AG08396 (cell line): ENCODE results near the gene TLE4.
"Not testable (repeated sequence)": the region's sequence is repeated elsewhere in the genome, so short reads cannot be mapped to it uniquely, and the experiment has no call there.

Experiments used
- DNase-seq: peaks from one replicate; pipeline ENCODE4 v3.0.0; 2012; ENCODE audit warnings: low spot score, mixed read lengths

TLE4 gene

DNA sequence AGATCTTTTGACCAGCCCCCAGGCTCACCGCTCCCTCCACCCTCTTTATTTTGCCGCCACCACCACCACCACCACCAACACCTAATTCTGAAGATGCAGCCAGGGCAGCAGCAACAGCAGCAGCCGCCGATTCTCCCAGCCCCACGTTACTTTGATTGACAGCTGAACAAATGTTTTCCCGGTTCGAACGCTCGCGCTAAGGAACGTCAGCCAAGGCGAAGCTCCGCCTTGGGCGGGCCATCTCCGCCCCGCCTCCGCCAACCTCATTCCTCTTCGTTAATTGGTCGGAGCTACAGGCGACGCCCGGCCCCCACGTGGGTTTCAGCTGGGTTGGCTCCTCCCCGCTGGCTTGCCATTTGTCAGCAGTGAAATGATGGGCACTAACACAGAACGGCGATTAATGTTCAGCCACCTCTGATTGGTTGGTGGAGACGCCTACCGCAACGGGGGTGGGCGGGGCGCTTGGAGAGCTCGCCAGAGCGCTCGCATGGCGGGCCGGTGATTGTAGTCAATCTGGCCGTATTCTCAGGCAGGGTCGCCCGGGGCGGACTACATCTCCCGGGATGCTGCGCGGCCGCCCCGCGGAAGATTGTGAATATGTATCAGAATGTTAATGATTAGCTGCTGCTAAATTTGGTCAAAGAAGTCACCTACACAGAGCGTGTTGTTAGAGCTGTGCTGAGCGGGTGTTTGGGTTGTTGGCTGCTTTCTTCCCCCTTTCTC is at the start of gene TLE4:
TSS of gene TLE4 (plus strand) at position 657 of the 723 bp plus-strand sequence. CDS start 826 bp downstream, outside the sequence.
- peak; percentile 97 for DNase-seq

DNA sequence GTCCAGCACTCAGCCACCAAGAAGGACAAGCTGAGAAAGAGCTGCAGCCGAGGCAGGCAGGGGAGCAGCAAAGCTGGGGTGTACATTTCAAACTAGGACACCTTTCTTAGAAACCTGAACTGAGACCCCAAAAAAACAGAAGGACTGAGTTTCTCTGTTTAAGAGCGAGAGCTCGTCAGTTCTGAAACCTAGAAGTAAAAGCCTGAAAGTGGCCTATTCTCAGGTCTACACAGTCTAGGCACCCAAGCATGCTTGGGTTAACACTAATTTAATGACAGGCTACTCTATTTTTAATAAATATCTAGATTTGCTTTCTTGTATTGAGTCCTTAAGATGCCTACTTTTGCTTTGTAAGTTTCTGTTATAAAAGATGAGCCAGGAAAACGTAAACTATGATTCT is 49.0 kb upstream of the TLE4 start:
- no peak for DNase-seq

DNA sequence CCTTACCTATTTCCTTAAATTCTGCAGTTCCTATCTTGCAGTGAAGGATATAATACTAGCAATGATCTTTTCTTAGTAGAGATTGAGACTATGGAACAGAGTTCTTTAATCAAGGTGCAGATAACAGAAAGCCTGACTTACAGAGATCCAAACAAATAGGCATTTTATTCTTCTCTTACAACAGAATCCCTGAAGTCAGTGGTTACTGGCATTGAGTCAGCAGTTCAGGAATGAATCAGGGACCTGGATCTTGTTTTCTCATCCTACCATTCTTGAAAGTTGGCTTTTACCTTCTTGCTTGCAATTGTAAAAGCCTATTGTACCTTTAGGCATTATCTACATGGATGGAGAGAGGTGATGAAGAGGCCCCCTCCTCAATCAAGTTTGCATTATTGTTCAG is 47.5 kb upstream of the TLE4 start:
- no peak for DNase-seq

DNA sequence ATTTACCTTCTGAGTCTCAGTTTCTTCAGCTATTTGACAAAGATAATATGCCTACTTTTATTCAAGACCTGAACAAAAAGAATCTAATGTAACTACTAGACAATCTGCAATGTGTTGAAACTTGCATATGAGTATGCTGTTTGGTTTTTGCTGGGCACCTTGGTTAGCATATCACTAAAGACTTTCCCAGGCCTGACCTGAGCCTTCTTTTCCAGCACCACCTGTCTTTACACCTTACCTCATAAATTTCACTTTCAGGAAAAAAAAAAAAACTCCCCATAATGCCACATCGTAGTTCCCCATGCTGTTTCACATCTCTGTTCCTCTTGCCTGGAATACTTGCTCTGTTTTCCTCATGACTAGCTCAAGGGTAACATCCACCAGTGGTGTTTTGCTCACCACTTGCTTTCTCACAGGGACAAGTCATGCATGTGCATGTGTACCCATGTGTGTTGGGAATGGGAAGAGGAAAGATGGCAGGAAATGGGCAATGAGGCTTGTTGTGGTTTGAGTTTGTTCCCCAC is 45.6 kb upstream of the TLE4 start:
- no peak for DNase-seq

DNA sequence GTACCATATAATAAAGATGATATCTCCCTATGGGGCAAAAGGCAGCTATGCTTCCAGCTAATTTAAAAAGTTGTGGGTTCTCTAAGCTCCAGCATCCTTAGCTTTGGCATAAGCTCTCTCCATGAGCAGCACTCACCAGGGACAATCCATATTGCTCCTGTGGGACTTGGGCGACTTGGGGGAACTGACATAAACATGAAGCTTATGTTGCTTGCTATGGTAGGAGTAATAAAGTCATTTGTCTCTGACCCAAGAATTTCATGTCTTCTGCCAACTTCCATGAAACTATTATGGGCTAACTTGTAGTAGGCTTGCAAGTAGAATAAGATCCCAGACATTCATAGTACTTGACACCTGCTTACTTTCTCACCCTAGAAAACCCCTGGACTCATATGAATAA is 36.2 kb upstream of the TLE4 start:
- DNase-seq = no peak

DNA sequence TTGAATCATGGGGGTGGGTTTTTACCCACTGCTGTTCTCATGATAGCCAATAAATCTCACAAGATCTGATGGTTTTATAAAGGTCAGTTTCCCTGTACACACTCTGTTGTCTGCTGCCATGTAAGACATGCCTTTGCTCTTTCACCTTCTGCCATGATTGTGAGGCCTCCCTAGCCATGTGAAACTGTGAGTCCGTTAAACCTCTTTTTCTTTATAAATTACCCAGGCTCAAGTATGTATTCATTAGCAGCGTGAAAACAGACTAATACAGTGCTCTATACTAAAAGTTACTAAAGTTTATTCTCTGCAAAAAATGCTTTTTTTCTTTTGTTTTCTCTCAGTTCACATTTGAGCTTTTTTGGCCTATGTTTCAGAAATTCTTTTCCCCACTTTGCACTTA is 33.9 kb upstream of the TLE4 start:
- DNase-seq = no peak

DNA sequence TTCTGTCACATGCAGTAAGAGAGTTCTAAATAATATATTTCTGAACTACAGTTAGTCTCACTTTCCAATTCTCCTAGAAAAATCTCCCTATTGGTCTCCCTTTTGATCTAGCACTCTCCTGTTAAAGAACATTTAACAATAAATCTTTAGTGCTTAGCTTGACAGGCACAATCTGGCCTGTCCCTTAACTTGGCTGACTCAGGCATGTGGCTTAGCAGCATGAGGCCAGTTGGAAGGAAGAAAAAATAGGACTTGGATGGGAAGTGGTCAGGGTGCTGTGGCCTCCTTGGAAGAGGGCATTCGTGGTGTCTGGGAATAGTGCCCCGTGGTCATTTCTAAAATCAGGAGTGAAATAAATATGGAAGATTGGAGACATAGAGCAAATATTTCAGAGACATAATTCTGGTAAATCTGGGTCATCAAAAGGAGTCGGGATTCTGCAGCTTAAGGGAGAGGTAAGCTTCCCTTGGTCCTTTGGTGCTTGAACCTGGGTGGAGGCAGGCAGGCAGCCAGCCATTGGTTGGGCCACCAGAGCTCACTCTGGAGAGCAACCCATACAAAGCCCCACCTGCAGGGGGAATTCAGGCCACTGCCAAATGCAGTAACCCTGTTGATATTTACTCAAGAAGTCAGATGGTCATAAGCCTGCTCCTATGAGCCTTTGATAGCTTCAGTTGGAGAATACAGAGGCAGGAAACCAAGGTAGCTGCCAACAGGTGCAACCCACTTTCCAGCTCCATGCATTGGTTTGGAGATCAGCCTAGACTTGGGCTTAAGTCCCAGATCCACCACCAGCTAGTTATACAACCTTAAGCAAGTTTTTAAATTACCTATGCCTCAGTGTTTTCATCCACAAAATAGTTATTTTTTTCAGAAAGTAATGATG is 28.8 kb upstream of the TLE4 start:
- DNase-seq = no peak

DNA sequence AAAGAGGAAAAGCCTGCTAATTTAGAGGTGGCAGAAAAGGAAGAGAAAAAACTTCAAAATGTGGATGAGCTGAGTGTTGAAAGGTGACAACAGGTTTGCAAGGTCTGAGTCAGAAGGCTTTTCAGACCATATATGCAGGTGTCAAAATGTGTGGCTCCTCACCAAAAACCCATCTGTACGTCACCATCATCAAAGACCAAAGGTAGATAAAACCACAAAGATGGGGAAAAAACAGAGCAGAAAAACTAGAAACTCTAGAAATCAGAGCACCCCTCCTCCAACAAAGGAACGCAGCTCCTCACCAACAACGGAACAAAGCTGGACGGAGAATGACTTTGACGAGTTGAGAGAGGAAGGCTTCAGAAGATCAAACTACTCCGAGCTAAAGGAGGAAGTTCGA is 27.4 kb upstream of the TLE4 start:
- not testable (repeated sequence) for DNase-seq

DNA sequence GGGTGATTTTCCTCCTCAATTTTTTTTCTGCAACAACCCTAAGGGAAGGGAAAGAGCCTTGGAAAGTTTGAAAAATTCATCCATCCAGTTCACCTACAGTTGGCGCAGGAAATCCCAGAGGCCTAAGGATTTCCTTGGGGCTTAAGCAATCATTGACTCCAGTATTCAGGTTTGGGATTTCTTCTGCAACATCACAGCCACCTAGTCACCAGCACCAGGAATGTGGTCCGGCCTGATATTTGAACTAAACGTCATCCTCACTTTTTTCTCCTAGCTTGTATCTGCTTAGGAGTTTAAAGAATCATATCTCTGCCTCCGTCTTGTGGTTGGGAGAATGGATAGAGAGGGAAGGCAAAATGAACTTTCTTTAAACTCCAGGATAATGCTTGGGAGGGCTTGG is 20.2 kb upstream of the TLE4 start:
- DNase-seq = no peak

DNA sequence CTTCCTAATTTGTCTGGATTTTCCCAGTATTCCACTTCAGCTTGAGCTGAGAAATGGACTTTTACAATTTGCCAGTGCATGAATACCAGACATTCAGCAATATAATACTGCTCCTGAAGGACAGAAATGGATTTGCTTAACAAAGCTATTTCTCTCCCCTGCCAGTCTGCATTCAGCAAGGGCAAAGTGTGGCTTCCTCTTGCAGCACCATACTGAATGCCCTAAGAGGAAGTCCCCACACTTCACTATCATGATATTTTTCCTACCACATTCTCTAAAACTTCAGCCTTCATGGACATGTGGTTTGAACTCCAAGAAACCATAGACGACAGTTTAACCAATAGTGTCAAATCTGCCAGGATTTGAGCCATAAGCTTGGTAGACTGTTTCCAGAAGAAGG is 19.8 kb upstream of the TLE4 start:
- DNase-seq = no peak

DNA sequence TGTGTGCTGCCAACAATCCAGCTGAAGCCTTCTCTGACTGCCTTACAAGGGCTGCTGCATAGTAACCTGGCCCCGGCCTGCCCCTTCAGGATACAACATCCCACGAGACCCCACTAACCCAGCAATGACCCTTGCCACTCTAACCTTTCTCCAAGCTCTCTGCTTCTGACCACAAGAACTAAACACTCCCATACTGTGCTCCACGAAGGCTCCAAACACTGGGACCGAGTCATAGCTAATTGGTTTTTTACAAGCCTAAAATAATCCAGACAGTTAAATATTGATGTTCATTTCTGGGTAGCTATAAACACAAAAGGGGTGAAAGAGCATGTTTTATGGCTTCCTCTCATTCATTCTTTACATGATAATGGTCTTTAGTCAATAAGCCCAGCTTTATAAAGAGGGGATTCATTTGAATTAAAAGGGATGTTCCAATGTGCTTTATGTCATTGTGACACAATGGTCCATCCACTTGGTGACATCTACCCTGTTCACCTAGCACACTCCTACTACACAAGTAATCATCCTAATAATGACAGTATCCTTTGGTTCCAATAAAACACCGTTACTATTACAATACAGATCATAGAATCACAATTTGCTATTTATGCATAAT is 16.2 kb upstream of the TLE4 start:
- no peak for DNase-seq

DNA sequence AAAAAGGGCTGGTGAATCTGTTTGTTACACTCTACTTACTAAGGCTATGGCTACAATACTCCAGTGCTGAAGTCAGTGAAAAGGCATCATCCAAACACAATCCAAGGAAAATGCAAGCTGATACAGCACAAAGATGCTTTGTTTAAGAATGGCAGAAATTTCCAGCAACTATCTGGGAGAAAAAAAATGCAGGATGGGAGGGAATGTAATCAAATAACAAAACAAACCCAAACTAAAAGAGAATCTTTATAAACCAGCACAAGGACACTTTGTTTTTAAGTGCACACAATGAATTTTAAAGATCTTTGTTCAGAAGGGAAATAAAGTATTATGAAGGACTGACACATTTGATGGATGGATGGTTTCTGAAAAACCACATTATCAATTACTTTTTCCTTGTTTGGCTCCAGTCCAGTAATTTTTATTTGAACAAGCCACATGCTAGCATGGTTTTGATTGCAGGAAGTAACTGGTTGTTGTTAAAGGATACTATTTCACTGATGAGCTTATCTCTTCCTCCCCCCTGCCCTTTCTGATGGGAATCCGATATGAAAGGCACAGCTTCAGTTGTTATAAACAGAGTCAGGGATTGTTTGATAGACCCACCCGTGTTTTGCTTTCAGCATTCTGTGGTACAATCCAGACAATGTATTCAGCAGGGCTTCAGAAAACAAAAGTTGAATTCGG is 12.1 kb upstream of the TLE4 start:
- no peak for DNase-seq

DNA sequence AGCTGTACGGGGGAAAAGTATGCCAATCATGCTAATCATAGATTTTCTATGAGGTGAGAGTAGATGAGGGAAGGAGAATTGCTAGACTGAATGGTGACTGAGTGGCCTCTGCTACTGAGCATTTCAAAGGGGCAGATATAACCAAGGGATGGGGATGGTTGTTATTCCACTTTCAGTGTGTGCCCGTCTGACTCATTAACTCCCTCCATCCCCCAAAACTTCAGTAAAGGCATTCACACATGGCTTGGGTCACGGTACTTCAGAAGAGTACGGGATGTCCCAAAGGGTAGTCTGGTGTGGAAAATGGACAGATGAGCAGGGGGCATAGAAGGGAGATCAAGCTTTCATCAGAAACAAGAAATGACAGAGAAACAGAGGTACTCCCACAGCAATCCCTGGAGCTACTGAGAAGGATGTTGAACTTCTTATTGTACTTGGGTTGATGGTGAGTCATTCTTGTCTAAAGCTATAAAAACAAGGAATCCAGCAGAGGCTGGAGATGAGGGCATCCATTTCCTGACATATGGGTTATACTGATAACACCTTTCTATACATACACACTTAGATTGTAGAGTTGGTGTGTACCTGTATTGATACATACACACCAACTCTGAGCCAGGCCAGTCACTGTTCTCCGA is 8.9 kb upstream of the TLE4 start:
- DNase-seq = no peak

DNA sequence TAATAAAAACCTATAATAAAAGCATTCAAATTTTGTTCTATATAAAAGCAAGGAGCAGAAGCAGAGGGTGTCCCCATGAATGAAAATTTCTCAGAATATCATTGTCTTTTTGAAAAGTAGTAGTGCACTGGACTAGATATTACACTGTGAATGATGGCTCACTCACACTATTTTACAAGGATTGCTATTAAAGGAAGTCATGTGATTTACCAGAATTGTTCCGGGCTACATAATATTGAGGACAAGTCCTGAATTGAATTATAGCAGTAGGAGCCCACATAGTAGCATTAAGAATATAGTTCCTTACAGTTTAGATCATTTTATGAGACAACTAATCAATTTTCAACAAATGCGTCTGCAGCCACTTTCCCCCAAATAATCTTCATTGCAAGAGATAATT is 7.7 kb upstream of the TLE4 start:
- no peak for DNase-seq

DNA sequence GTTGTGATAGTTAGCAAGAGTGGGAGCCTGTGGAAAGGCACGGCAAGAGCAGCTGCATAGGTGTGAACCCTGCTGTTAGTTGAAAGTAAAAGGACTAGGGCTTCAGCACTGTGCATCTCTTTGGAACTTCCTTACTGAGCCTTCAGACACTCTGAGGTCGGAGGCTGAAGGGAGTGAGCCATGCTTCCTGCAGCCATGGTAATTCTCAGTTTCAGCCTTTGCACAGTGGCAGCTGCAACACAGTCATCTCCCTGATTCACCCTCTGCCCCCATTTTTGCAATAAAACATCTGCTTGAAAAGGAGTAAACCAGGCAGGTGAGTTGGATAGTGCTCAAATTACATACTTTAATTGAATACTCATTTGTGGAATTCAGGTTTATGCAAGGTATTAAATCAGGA is 6.5 kb upstream of the TLE4 start:
- DNase-seq = no peak

DNA sequence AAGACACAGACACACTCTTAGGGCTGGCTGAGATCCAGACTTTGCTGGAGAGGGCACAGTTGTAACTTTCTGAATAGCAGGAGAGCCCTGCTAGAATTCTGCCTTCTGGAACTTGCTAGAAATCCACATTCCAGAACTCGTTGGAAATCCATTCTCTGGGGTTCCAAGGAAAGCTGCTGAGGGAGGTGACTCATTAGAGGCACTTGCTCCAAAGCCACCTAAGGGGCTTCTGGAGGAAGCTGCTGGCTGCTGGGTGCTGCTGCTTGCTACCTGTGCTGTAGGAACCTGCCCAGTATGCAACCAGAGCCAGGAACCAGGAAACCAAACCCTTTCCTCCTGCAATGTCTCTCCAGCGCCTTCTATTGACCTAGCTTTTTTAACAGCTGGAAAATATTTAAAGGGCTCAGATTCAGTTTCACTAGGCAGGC is 4.1 kb upstream of the TLE4 start:
- DNase-seq = no peak

DNA sequence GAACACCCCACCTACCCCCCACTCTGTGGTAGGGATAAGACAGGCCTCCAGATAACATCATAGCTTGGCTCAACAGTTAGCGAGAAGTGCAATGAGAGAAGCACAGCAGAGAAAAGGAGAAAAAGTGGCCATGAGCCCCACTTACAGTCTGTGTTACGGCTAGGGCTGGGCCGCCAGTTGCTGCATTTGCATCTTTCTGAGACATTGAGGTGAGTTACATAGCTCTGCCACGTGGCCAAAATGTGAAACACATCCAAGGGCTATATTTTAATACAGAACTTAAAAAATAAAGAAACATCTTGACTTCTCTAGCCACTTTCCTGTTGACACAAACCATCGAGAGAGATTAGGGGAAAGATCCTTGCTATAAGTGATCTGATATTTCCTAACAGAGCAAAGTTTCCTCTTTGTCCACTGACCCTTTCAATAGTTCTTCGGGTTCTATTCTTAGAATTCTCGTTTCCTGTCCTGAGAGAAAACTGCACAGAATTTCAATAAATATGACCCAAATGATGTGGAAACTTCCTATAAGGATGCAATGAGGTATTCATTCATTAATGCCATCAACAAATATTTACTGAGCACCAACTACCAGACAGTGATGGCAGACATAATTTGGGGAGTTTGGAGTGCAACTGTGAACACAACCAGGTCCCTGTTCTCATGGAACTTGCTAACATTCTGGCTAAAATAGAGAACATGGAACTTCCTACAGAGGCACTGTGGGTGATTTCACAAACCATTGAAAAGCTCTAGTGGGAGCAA is 3.2 kb upstream of the TLE4 start:
- no peak for DNase-seq

DNA sequence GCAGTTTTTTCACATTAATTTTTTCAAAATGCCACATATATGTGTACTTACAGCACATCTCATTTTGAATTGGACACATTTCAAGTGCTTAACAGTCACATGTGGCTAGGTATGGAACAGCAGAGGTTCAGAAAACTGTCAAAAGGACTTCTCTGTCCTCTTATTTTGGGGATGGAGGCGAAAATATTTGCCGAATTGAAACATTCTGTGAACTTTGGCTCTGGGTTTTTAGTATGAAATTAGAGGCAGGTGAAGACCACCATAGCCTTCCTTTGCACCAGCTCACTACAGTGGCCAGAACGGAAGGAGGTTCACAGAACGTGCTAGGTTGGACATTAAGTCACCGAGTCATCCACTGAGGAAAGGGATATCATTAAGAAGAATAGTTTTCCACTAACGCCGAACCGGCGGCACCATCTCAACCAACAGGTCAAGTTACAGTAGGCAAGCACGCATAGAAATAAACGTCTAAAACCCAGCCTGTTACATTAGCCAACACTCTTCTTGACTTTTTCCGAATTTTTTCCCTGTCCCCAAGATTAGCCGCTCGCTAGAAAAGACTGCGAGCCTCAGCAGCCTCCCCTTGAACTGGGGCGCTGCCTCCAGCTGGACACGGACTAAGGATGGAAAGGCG is 1.8 kb upstream of the TLE4 start:
- DNase-seq = no peak

DNA sequence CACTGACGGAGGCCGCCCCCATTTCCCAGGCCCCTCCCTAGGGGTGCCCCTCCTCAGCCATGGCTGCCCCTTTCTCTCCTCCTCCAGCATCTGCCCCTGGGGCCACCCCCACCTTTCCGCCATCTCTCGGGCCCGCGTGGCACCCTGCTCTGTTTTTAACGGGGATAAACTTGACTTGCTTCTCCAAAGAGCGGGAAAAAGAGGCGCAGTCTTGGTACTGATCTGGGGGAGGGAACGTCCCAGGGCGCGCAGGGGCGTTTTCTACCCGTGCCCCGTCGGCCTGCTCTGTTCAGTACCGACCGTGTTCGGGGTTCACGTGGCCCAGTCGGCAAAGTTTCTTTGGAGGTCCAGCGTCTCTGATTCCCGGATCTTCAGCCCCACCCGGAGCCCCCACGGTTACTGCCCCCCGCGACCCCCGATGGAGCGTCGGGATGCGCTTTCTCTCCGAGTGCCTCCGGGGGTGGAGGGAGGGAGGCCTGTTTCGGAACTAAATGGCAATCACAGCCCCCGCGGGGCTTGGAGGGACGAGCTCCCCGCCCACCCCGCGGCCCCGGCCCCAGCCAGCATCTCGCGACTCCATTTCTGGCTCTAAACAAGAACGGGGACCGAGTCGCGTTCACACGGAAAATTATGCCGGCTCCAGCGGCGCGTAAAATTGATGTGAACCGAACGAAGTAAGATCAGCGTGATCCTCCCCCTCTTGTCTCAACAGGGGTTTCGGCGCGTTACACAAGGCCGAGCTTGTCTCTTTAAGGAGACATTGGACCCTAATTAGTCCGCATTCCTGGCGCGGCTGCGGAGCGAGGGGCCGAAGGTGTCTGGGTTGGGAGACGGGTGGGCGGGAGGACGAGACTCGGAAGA is 1.1 kb upstream of the TLE4 start:
- peak; percentile 44 for DNase-seq
